Liver (tissue), 9 donors: Measurements from ENCODE around the gene MAP4K1. TPM values are rescaled to one million over a fixed set of nuclear protein-coding genes. Genes with fewer than 3 reads are reported as not detected.

Experiments
- DNase-seq: peaks from one replicate; pipeline ENCODE4 v3.0.0-alpha.2; 2017; ENCODE audit warnings: low spot score
- H3K27ac ChIP-seq, 2 donors: one replicate each; pipeline ENCODE4 v1.7.0; 2013; ENCODE audit warnings: inconsistent platforms in 2 of 2, low read length in 2 of 2, control low read depth in 1 of 2, low read depth in 1 of 2, mild to moderate bottlenecking in 1 of 2
- H3K27me3 ChIP-seq, 4 donors: one replicate each; pipeline versions ENCODE4 v1.6.1 to v1.7.0; 2013; ENCODE audit warnings: low read length in 3 of 4, inconsistent platforms in 1 of 4, mild to moderate bottlenecking in 1 of 4, moderate library complexity in 1 of 4; ENCODE audit not compliant: control insufficient read depth in 4 of 4, insufficient read depth in 4 of 4
- H3K36me3 ChIP-seq, 4 donors: one replicate each; pipeline versions ENCODE4 v1.6.1 to v1.7.0; 2013; ENCODE audit warnings: low read length in 3 of 4, mild to moderate bottlenecking in 3 of 4, low read depth in 1 of 4, moderate library complexity in 1 of 4; ENCODE audit not compliant: control insufficient read depth in 4 of 4, insufficient read depth in 3 of 4
- H3K4me1 ChIP-seq, 4 donors: one replicate each; pipeline versions ENCODE4 v1.6.1 to v1.7.0; 2013; ENCODE audit warnings: low read length in 3 of 4, mild to moderate bottlenecking in 3 of 4, moderate library complexity in 1 of 4; ENCODE audit not compliant: control insufficient read depth in 4 of 4, insufficient read depth in 4 of 4
- H3K4me3 ChIP-seq, 3 donors: one replicate each; pipeline versions ENCODE4 v1.6.1 to v1.7.0; 2013; ENCODE audit warnings: low read length in 3 of 3, control low read depth in 1 of 3, low read depth in 1 of 3, mild to moderate bottlenecking in 1 of 3
- H3K9ac ChIP-seq, 2 donors: one replicate each; pipeline ENCODE4 v1.7.0; 2013; ENCODE audit warnings: low read length in 2 of 2, mild to moderate bottlenecking in 2 of 2, moderate library complexity in 2 of 2, control low read depth in 1 of 2, low read depth in 1 of 2
- H3K9me3 ChIP-seq, 4 donors: one replicate each; pipeline versions ENCODE4 v1.6.1 to v1.7.0; 2013; ENCODE audit warnings: low read length in 3 of 4; ENCODE audit not compliant: control insufficient read depth in 4 of 4
- EGR1 ChIP-seq, 2 donors: IDR thresholded peaks; 2 replicates each; pipeline ENCODE4 v1.6.1; 2016 to 2018; ENCODE audit warnings: antibody characterized with exemption in 2 of 2, low read depth in 2 of 2
- FOXA1 ChIP-seq: IDR thresholded peaks from 2 replicates; pipeline ENCODE4 v1.6.1; 2016; ENCODE audit warnings: antibody characterized with exemption
- FOXA2 ChIP-seq: IDR thresholded peaks from 2 replicates; pipeline ENCODE4 v1.6.1; 2016; ENCODE audit warnings: antibody characterized with exemption
- GABPA ChIP-seq, 2 donors: IDR thresholded peaks in 1 of 2; conservative IDR thresholded peaks in 1 of 2; 2 replicates each; pipeline ENCODE4 v1.6.1; 2016; ENCODE audit warnings: antibody characterized with exemption in 2 of 2, mild to moderate bottlenecking in 1 of 2, moderate library complexity in 1 of 2
- HNF4A ChIP-seq, 2 donors: conservative IDR thresholded peaks; 2 replicates each; pipeline ENCODE4 v1.6.1; 2016; ENCODE audit warnings: antibody characterized with exemption in 2 of 2, mild to moderate bottlenecking in 2 of 2
- HNF4G ChIP-seq: IDR thresholded peaks from 2 replicates; pipeline ENCODE4 v1.6.1; 2016; ENCODE audit warnings: antibody characterized with exemption
- JUND ChIP-seq, 2 donors: IDR thresholded peaks; 2 replicates each; pipeline ENCODE4 v1.6.1; 2016; ENCODE audit warnings: antibody characterized with exemption in 2 of 2
- MAX ChIP-seq: IDR thresholded peaks from 2 replicates; pipeline ENCODE4 v1.6.1; 2016; ENCODE audit warnings: antibody characterized with exemption
- RAD21 ChIP-seq, 2 donors: IDR thresholded peaks; 2 replicates each; pipeline ENCODE4 v1.6.1; 2016; ENCODE audit warnings: antibody characterized with exemption in 2 of 2, mild to moderate bottlenecking in 2 of 2
- REST ChIP-seq: IDR thresholded peaks from 2 replicates; pipeline ENCODE4 v1.6.1; 2016; ENCODE audit warnings: antibody characterized with exemption, mild to moderate bottlenecking
- SP1 ChIP-seq: IDR thresholded peaks from 2 replicates; pipeline ENCODE4 v1.6.1; 2018; ENCODE audit warnings: antibody characterized with exemption, mild to moderate bottlenecking
- TAF1 ChIP-seq: conservative IDR thresholded peaks from 2 replicates; pipeline ENCODE4 v1.6.1; 2016; ENCODE audit warnings: antibody characterized with exemption, mild to moderate bottlenecking
- YY1 ChIP-seq: IDR thresholded peaks from 2 replicates; pipeline ENCODE4 v1.6.1; 2016; ENCODE audit warnings: antibody characterized with exemption, mild to moderate bottlenecking
- WGBS: extraction: QIAGEN DNeasy Blood & Tissue Kit; methylation state at CpG from one replicate; pipeline ENCODE4 v1.1.7; 2013; 5-methylcytosine and 5-hydroxymethylcytosine counted together
- polyA plus RNA-seq, 2 donors: library from polyadenylated mRNA; stranded (reverse) in 1 of 2; unstranded in 1 of 2; fragments of 200-250 nt in 1 of 2; fragments of >200 nt in 1 of 2; fragmentation: Nextera tagmentation in 1 of 2; extraction: Ambion mirVana in 1 of 2; gene quantifications; one replicate each; pipeline versions ENCODE4 v1.2.1 to v1.2.3, GENCODE V29; 2013 to 2015
- total RNA-seq, 2 donors: library from RNA; depleted of rRNA; stranded (reverse); fragments of >200 nt; gene quantifications; one replicate each; pipeline ENCODE4 v1.2.3, GENCODE V29; 2014
- TF ChIP-seq, protein P1 (sequence below): fragments of 150-350 bp; IDR thresholded peaks from 2 replicates; pipeline ENCODE4 v1.5.1; 2017; ENCODE audit warnings: improper control_type of control experiment, low read depth, low read length; ENCODE audit not compliant: missing input control
- TF ChIP-seq, protein P2 (sequence below): IDR thresholded peaks from 2 replicates; pipeline ENCODE4 v1.6.1; 2016; ENCODE audit warnings: antibody characterized with exemption
- donor health status: healthy.
- donor health status: healthy.
- donor health status: healthy.
- donor health status: healthy.
- donor health status: healthy.

MAP4K1 gene
- total and polyA plus RNA-seq, 4 donors: 0.89 to 3.1 (median 1.9) TPM

- 88% methylated on average over 11 of the region's 11 CpGs for WGBS
- Histone ChIP-seq H3K9ac (no peak overlapping the region), H3K9me3 (no peaks in the 10 kb centered on the region), H3K4me1 (no peaks in the 10 kb centered on the region), H3K4me3 (no peak overlapping the region), H3K36me3 (no peaks in the 10 kb centered on the region), H3K27ac (no peak overlapping the region), H3K27me3 (no peaks in the 10 kb centered on the region)
- no peak for DNase-seq
- TF ChIP-seq REST: no peak
- TF ChIP-seq HNF4A (conservative IDR thresholded peaks at IDR 0.05): no peak
- TF ChIP-seq, protein P1, sequence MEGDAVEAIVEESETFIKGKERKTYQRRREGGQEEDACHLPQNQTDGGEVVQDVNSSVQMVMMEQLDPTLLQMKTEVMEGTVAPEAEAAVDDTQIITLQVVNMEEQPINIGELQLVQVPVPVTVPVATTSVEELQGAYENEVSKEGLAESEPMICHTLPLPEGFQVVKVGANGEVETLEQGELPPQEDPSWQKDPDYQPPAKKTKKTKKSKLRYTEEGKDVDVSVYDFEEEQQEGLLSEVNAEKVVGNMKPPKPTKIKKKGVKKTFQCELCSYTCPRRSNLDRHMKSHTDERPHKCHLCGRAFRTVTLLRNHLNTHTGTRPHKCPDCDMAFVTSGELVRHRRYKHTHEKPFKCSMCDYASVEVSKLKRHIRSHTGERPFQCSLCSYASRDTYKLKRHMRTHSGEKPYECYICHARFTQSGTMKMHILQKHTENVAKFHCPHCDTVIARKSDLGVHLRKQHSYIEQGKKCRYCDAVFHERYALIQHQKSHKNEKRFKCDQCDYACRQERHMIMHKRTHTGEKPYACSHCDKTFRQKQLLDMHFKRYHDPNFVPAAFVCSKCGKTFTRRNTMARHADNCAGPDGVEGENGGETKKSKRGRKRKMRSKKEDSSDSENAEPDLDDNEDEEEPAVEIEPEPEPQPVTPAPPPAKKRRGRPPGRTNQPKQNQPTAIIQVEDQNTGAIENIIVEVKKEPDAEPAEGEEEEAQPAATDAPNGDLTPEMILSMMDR: no peak
- no peak for TF ChIP-seq FOXA1
- no peak for TF ChIP-seq SP1
- TF ChIP-seq GABPA (IDR thresholded peaks at IDR 0.05 in 1 of 2, conservative IDR thresholded peaks at IDR 0.05 in 1 of 2): no peak
- no peak for TF ChIP-seq RAD21 (IDR thresholded peaks at IDR 0.05)
- TF ChIP-seq FOXA2: no peak
- TF ChIP-seq, protein P2, sequence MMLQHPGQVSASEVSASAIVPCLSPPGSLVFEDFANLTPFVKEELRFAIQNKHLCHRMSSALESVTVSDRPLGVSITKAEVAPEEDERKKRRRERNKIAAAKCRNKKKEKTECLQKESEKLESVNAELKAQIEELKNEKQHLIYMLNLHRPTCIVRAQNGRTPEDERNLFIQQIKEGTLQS: no peak
- TF ChIP-seq TAF1: no peak
These were observed 18.0 kb downstream of the MAP4K1 start for GRCh38 chr19:38599722-38600121.

DNA sequence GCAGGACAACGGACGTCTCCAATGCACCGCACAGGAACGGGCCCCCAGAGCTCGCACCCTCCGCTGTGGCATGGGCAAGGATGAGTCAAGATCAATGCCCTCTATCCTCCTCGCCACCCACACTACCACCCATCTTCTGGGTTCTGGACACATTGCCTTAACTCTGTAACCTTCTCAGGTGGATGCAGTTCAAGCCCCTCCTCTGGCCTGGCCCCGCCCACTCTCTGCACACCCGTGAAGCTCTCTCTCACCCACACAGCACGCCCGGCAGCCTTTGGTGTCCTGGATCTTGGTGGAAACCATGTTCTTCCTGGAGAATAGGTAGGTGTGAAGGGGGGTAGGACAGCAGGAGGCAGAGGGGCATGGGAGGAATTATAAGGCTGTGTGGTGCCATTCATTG lies 20.7 kb downstream of the MAP4K1 start:
- DNase-seq: no peak
- Histone ChIP-seq H3K9me3 (no peaks in the 10 kb centered on the region), H3K27me3 (no peaks in the 10 kb centered on the region), H3K4me1 (no peaks in the 10 kb centered on the region), H3K36me3 (no peaks in the 10 kb centered on the region), H3K27ac (no peak overlapping the region), H3K9ac (no peak overlapping the region), H3K4me3 (no peak overlapping the region)
- WGBS: 88% methylated on average over 11 of the region's 11 CpGs
- TF ChIP-seq HNF4G: no peak
- no peak for TF ChIP-seq JUND (IDR thresholded peaks at IDR 0.05)
- no peak for TF ChIP-seq SP1
- TF ChIP-seq MAX: no peak
- TF ChIP-seq HNF4A (conservative IDR thresholded peaks at IDR 0.05): no peak
- TF ChIP-seq EGR1 (IDR thresholded peaks at IDR 0.05; ENCODE audit: low read depth in 2 of 2): no peak
- TF ChIP-seq REST: no peak
- TF ChIP-seq, protein P2: no peak
- no peak for TF ChIP-seq YY1
- TF ChIP-seq TAF1: no peak
- no peak for TF ChIP-seq FOXA2
- TF ChIP-seq FOXA1: no peak
